WTC11 (cell line): ENCODE data around the gene CCDC183. TPM values are rescaled to one million over a fixed set of nuclear protein-coding genes. Genes with fewer than 3 reads are reported as not detected.
A peak's percentile ranks its signal among the peaks of the same experiment; 100 is the strongest.

Experiments used
- ATAC-seq: fragments of 200-7000 bp; cut with Tn5 transposase; 2 replicates; pipeline ENCODE4 v1.10.0; 2021; ENCODE audit warnings: mild to moderate bottlenecking, moderate library complexity
- CTCF ChIA-PET: fragments of 300-600 bp; sonication (Branson Sonifier 250); formaldehyde crosslinking; loops from one replicate; lab custom pipeline; 2021; ENCODE audit warnings: antibody characterized with exemption; lab: Charles Lee
- POLR2A ChIA-PET: fragments of 350-600 bp; sonication (Branson Sonifier 250); formaldehyde crosslinking; loops from one replicate; lab custom pipeline; 2021; ENCODE audit warnings: antibody characterized with exemption; lab: Charles Lee
- DNase-seq: peaks from one replicate; pipeline ENCODE4 v3.0.0; 2021; ENCODE audit warnings: low spot score
- H3K27ac Mint-ChIP-seq: 2 replicates; pipeline ENCODE4 v1.8.0; 2021; ENCODE audit warnings: mixed read lengths
- H3K27me3 Mint-ChIP-seq: 2 replicates; pipeline ENCODE4 v1.8.0; 2021; ENCODE audit warnings: low read depth, mild to moderate bottlenecking, moderate library complexity, mixed read lengths
- H3K36me3 Mint-ChIP-seq: 2 replicates; pipeline ENCODE4 v1.8.0; 2021; ENCODE audit warnings: mixed read lengths
- H3K4me1 Mint-ChIP-seq: 2 replicates; pipeline ENCODE4 v1.8.0; 2022; ENCODE audit warnings: mixed read lengths
- H3K4me3 Mint-ChIP-seq: 2 replicates; pipeline ENCODE4 v1.8.0; 2021; ENCODE audit warnings: mild to moderate bottlenecking, moderate library complexity, mixed read lengths
- H3K9me3 Mint-ChIP-seq: 2 replicates; pipeline ENCODE4 v1.8.0; 2021; ENCODE audit warnings: mixed read lengths
- ARID4B ChIP-seq: sonication (generic); formaldehyde crosslinking; IDR thresholded peaks from 2 replicates; pipeline ENCODE4 v1.8.0; 2023; ENCODE audit warnings: missing genetic modification reagents, mild to moderate bottlenecking, borderline replicate concordance
- CREB1 ChIP-seq: sonication (generic); formaldehyde crosslinking; IDR thresholded peaks from 2 replicates; pipeline ENCODE4 v1.8.0; 2023; ENCODE audit warnings: mild to moderate bottlenecking, missing genetic modification reagents
- ERG ChIP-seq: fragments of 250-450 bp; sonication (Bioruptor Pico); IDR thresholded peaks from 2 replicates; pipeline ENCODE4 v1.8.0; 2021; ENCODE audit warnings: mild to moderate bottlenecking
- FOXJ3 ChIP-seq: sonication (generic); formaldehyde crosslinking; IDR thresholded peaks from 2 replicates; pipeline ENCODE4 v1.9.0; 2021; ENCODE audit warnings: missing genetic modification reagents, mild to moderate bottlenecking, borderline replicate concordance
- FOXP1 ChIP-seq: sonication (generic); formaldehyde crosslinking; IDR thresholded peaks from 2 replicates; pipeline ENCODE4 v1.8.0; 2022; ENCODE audit warnings: missing genetic modification reagents, mild to moderate bottlenecking, moderate library complexity, borderline replicate concordance
- GRHL2 ChIP-seq: fragments of 250-450 bp; sonication (Bioruptor Pico); IDR thresholded peaks from 2 replicates; pipeline ENCODE4 v1.8.0; 2022; ENCODE audit warnings: mild to moderate bottlenecking, moderate library complexity; ENCODE audit not compliant: insufficient replicate concordance, severe bottlenecking
- IRF1 ChIP-seq: sonication (generic); formaldehyde crosslinking; IDR thresholded peaks from 2 replicates; pipeline ENCODE4 v1.8.0; 2023; ENCODE audit warnings: missing genetic modification reagents
- NR1H2 ChIP-seq: sonication (generic); formaldehyde crosslinking; IDR thresholded peaks from 2 replicates; pipeline ENCODE4 v1.9.0; 2021; ENCODE audit warnings: mild to moderate bottlenecking, moderate library complexity, missing genetic modification reagents
- NR3C1 ChIP-seq: sonication (generic); formaldehyde crosslinking; conservative IDR thresholded peaks from 2 replicates; pipeline ENCODE4 v1.8.1; 2023; ENCODE audit warnings: low read depth, mild to moderate bottlenecking, missing genetic modification reagents
- OVOL2 ChIP-seq: fragments of 250-450 bp; sonication (Bioruptor Pico); IDR thresholded peaks from 2 replicates; pipeline ENCODE4 v1.9.0; 2021; ENCODE audit warnings: mild to moderate bottlenecking, borderline replicate concordance
- PRRX2 ChIP-seq: fragments of 250-450 bp; sonication (Bioruptor Pico); IDR thresholded peaks from 2 replicates; pipeline ENCODE4 v1.8.0; 2021; ENCODE audit warnings: mild to moderate bottlenecking
- RELA ChIP-seq: sonication (generic); formaldehyde crosslinking; IDR thresholded peaks from 2 replicates; pipeline ENCODE4 v1.8.1; 2022; ENCODE audit warnings: missing genetic modification reagents, mild to moderate bottlenecking, borderline replicate concordance
- TEAD1 ChIP-seq: sonication (generic); formaldehyde crosslinking; IDR thresholded peaks from 2 replicates; pipeline ENCODE4 v1.8.0; 2022; ENCODE audit warnings: mild to moderate bottlenecking, missing genetic modification reagents
- TP53 ChIP-seq: sonication (generic); formaldehyde crosslinking; IDR thresholded peaks from 2 replicates; pipeline ENCODE4 v1.8.1; 2023; ENCODE audit warnings: mild to moderate bottlenecking, missing genetic modification reagents
- ZBTB21 ChIP-seq: sonication (generic); formaldehyde crosslinking; IDR thresholded peaks from 2 replicates; pipeline ENCODE4 v1.8.1; 2023; ENCODE audit warnings: mild to moderate bottlenecking, missing genetic modification reagents, borderline replicate concordance
- ZNF317 ChIP-seq: sonication (generic); formaldehyde crosslinking; IDR thresholded peaks from 2 replicates; pipeline ENCODE4 v1.8.1; 2023; ENCODE audit warnings: low read depth, mild to moderate bottlenecking, moderate library complexity, missing genetic modification reagents, borderline replicate concordance
- ZNF416 ChIP-seq: fragments of 250-450 bp; sonication (Bioruptor Pico); IDR thresholded peaks from 2 replicates; pipeline ENCODE4 v1.9.0; 2021; ENCODE audit warnings: mild to moderate bottlenecking, inconsistent platforms
- total RNA-seq: library from RNA; stranded (reverse); gene quantifications from 3 replicates; pipeline ENCODE4 v1.2.3, GENCODE V29; 2021
- TF ChIP-seq, protein P1 (sequence below): sonication (generic); formaldehyde crosslinking; conservative IDR thresholded peaks from 2 replicates; pipeline ENCODE4 v1.8.1; 2023; ENCODE audit warnings: mild to moderate bottlenecking, low read depth, missing genetic modification reagents, moderate library complexity
- TF ChIP-seq, protein P2 (sequence below): sonication (generic); formaldehyde crosslinking; IDR thresholded peaks from 2 replicates; pipeline ENCODE4 v1.8.1; 2022; ENCODE audit warnings: mild to moderate bottlenecking, missing genetic modification reagents, moderate library complexity, borderline replicate concordance

Gene CCDC183
- total RNA-seq, 1 experiment from 2014 or later = 2.1 TPM

- TF ChIP-seq, protein P1, sequence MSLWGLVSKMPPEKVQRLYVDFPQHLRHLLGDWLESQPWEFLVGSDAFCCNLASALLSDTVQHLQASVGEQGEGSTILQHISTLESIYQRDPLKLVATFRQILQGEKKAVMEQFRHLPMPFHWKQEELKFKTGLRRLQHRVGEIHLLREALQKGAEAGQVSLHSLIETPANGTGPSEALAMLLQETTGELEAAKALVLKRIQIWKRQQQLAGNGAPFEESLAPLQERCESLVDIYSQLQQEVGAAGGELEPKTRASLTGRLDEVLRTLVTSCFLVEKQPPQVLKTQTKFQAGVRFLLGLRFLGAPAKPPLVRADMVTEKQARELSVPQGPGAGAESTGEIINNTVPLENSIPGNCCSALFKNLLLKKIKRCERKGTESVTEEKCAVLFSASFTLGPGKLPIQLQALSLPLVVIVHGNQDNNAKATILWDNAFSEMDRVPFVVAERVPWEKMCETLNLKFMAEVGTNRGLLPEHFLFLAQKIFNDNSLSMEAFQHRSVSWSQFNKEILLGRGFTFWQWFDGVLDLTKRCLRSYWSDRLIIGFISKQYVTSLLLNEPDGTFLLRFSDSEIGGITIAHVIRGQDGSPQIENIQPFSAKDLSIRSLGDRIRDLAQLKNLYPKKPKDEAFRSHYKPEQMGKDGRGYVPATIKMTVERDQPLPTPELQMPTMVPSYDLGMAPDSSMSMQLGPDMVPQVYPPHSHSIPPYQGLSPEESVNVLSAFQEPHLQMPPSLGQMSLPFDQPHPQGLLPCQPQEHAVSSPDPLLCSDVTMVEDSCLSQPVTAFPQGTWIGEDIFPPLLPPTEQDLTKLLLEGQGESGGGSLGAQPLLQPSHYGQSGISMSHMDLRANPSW (CRISPR knock-in tag) = no peak
Observed at GRCh38 chr9:136854842-136855460, 58.8 kb downstream of the CCDC183 start (continued).

DNA sequence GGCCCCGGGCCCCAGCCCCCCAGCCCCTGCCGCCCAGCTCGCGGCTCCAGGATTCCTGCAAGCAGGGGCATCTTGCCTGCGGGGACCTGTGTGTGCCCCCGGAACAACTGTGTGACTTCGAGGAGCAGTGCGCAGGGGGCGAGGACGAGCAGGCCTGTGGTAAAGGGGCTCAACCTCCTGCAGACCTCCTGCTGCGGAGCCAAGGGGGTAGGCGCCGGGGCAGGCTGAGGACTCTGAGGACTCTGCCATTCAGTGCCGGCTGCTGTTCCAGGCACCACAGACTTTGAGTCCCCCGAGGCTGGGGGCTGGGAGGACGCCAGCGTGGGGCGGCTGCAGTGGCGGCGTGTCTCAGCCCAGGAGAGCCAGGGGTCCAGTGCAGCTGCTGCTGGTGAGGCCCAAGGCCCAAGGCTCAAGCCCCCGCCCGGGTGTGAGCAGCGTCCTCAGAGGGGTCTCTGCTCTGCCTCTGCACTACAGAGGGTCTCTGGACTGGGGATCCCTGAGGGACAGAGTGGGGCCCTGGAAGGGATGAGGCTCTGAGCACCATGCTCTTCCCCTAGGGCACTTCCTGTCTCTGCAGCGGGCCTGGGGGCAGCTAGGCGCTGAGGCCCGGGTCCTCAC, 59.4 kb downstream of the CCDC183 start:
- no peaks in the 10 kb centered on the region for H3K4me1 Mint-ChIP-seq
- POLR2A ChIA-PET = no interaction called here
- DNase-seq (peak; percentile 15), ATAC-seq (no peak)
- H3K4me3 Mint-ChIP-seq = no peak overlapping the region
- no peak overlapping the region for H3K27ac Mint-ChIP-seq
- TF ChIP-seq IRF1 (CRISPR knock-in tag) = no peak
- TF ChIP-seq TP53 (CRISPR knock-in tag) = no peak
- TF ChIP-seq TEAD1 = no peak
- no peak for TF ChIP-seq PRRX2 (CRISPR knock-in tag)
- TF ChIP-seq ARID4B (CRISPR knock-in tag) = no peak
- TF ChIP-seq, protein P2, sequence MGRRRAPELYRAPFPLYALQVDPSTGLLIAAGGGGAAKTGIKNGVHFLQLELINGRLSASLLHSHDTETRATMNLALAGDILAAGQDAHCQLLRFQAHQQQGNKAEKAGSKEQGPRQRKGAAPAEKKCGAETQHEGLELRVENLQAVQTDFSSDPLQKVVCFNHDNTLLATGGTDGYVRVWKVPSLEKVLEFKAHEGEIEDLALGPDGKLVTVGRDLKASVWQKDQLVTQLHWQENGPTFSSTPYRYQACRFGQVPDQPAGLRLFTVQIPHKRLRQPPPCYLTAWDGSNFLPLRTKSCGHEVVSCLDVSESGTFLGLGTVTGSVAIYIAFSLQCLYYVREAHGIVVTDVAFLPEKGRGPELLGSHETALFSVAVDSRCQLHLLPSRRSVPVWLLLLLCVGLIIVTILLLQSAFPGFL (CRISPR knock-in tag) = no peak
- no peak for TF ChIP-seq GRHL2 (CRISPR knock-in tag)
- no peak for TF ChIP-seq FOXP1 (CRISPR knock-in tag)
- TF ChIP-seq CREB1 = no peak
- TF ChIP-seq NR1H2 = no peak
- no peak for TF ChIP-seq NR3C1 (CRISPR knock-in tag)
- TF ChIP-seq, protein P1 (CRISPR knock-in tag) = no peak
- TF ChIP-seq ZBTB21 (CRISPR knock-in tag) = no peak
- TF ChIP-seq OVOL2 (CRISPR knock-in tag) = no peak
- TF ChIP-seq ZNF317 = no peak
- no peak for TF ChIP-seq ZNF416 (CRISPR knock-in tag)
- no peak for TF ChIP-seq RELA (CRISPR knock-in tag)
- no peak for TF ChIP-seq ERG (CRISPR knock-in tag)
- no peak for TF ChIP-seq FOXJ3 (CRISPR knock-in tag)
- no peaks in the 10 kb centered on the region for H3K27me3 Mint-ChIP-seq
- CTCF ChIA-PET = interaction anchor here (0.8 to 3.0 kb wide), 4 partner anchors 12 to 174 kb away, joined by 3 to 13 read pairs (median 6); partner anchors contain the start of gene AJM1
- no peaks in the 10 kb centered on the region for H3K36me3 Mint-ChIP-seq
- H3K9me3 Mint-ChIP-seq = no peaks in the 10 kb centered on the region
